K562 (cell line): ENCODE measurements around the gene NDUFB10. TPM values are rescaled to one million over a fixed set of nuclear protein-coding genes. Genes with fewer than 3 reads are reported as not detected.
A peak's percentile ranks its signal among the peaks of the same experiment; 100 is the strongest.

Source experiments
- GTF2A2 ChIP-seq: IDR thresholded peaks from 2 replicates; pipeline ENCODE4 v1.6.1; 2016; ENCODE audit warnings: mild to moderate bottlenecking, missing genetic modification characterization, missing compliant biosample characterization
- NR1H2 ChIP-seq: sonication (generic); formaldehyde crosslinking; IDR thresholded peaks from 2 replicates; pipeline ENCODE4 v1.4.0; 2020; ENCODE audit warnings: mild to moderate bottlenecking, missing genetic modification reagents
- PHF20 ChIP-seq: fragments of 450-650 bp; IDR thresholded peaks from 2 replicates; pipeline ENCODE4 v1.6.1; 2018; ENCODE audit not compliant: partially characterized antibody
- SIX5 ChIP-seq, 2 experiments: IDR thresholded peaks; 2 replicates each; pipeline ENCODE4 v1.6.1; 2011; ENCODE audit warnings: low read length in 2 of 2, borderline replicate concordance in 1 of 2, low read depth in 1 of 2, mild to moderate bottlenecking in 1 of 2, moderate library complexity in 1 of 2; ENCODE audit not compliant: insufficient read depth in 1 of 2
- SMC3 ChIP-seq: conservative IDR thresholded peaks from 2 replicates; pipeline ENCODE4 v1.6.1; 2011; ENCODE audit warnings: low read depth, low read length, improper control_type of control experiment; ENCODE audit not compliant: insufficient read depth
- SRF ChIP-seq, 2 experiments: fragments of 250-450, 450-650 bp in 1 of 2; sonication (Bioruptor Pico) in 1 of 2; sonication (generic) in 1 of 2; formaldehyde crosslinking; IDR thresholded peaks; 2 replicates each; pipeline versions ENCODE4 v1.5.0 to v1.5.1; 2020 to 2022; ENCODE audit warnings: mild to moderate bottlenecking in 1 of 2, missing genetic modification reagents in 1 of 2
- TBL1XR1 ChIP-seq, 2 experiments: IDR thresholded peaks; 2 replicates each; pipeline ENCODE4 v1.6.1; 2012; ENCODE audit warnings: improper control_type of control experiment in 2 of 2, low read length in 2 of 2, mild to moderate bottlenecking in 1 of 2
- ZFX ChIP-seq: sonication (generic); formaldehyde crosslinking; IDR thresholded peaks from 2 replicates; pipeline ENCODE4 v1.8.0; 2022; ENCODE audit warnings: mild to moderate bottlenecking, missing genetic modification reagents, moderate library complexity
- polyA plus RNA-seq, 8 experiments: library from polyadenylated mRNA; depleted of rRNA in 4 of 8; stranded (reverse) in 5 of 8; unstranded in 3 of 8; fragments of >200 nt; fragmentation: Nextera tagmentation in 2 of 8; fragmentation: Illumina TruSeq in 1 of 8; extraction: Ambion mirVana in 2 of 8; extraction: Trizol in 1 of 8; gene quantifications; 2 replicates each; pipeline versions ENCODE4 v1.2.1 to v1.2.3, GENCODE V29; 2011 to 2014; ENCODE audit warnings: inconsistent platforms in 1 of 8, missing spikeins in 1 of 8
- total RNA-seq, 7 experiments: library from RNA; depleted of rRNA in 6 of 7; stranded (reverse); fragments of >200 nt in 6 of 7; fragmentation: Illumina TruSeq in 2 of 7; extraction: Trizol in 2 of 7; gene quantifications; 2 replicates each; pipeline versions ENCODE4 v1.2.1 to v1.2.3, GENCODE V29; 2011 to 2021; ENCODE audit warnings: low replicate concordance in 1 of 7
- TF ChIP-seq, protein P1 (sequence below): fragments of 250-450 bp; sonication (Bioruptor Pico); IDR thresholded peaks from 2 replicates; pipeline ENCODE4 v1.4.0; 2020
- TF ChIP-seq, protein P2 (sequence below): sonication (generic); formaldehyde crosslinking; IDR thresholded peaks from 2 replicates; pipeline ENCODE4 v1.8.1; 2023; ENCODE audit warnings: mild to moderate bottlenecking, missing genetic modification reagents, moderate library complexity
- TF ChIP-seq, protein P3 (sequence below): fragments of 450-650 bp; IDR thresholded peaks from 2 replicates; pipeline ENCODE4 v1.6.1; 2016; ENCODE audit warnings: low read depth, mild to moderate bottlenecking, moderate library complexity
- TF ChIP-seq, protein P4 (sequence below): fragments of 200-600 bp; sonication (generic); IDR thresholded peaks from one replicate; pipeline ENCODE4 v1.6.1; 2012; ENCODE audit warnings: mild to moderate bottlenecking, low read depth, low read length, inconsistent platforms

Gene NDUFB10
- total and polyA plus RNA-seq, 9 of the 15 experiments (the other 6 are each of a cell fraction or from before 2014, with no cell fraction given) = 69.3 to 527 (median 161) TPM

DNA sequence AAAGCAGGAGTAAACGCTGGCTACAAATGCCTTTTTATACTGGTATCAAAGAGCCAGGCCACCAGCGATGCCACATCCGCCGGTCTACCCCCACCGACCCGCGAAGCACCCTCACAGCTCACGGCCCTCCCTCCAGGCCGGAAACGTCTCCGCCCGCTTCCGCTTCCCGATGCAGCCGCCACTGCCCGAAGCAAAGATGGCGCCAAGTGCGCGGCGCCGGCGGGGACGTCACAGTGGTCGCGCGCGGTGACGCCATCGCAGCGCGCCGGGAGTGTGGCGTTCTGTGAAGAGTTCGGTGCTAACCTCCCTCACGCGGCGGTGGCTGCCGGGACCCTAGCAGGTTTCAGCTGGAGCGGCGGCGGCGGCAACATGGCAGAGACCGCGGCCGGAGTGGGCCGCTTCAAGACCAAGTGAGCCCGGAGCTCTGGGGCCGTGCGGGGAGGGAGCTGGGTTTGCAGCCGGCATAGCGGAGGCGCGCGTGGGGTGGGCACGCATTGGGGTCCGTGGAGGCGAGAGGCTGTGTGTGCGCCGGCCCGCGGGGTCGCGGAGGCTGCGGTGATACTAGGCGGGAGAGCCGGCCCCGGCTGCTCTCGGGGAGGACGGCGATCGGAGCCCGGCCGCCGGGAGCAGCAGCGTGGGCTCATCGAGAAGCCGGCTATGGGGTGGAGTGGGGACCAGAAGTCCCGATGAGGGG lies 12.6 kb downstream of the NDUFB10 start, which contains the start of gene TBL3 (continued):
- TF ChIP-seq SRF (CRISPR knock-in tag; IDR thresholded peaks at IDR 0.05) = no peak
- TF ChIP-seq ZFX = peak; percentile 92
- peak; percentile 71 to 100; a peak in 3 of 4 replicates for TF ChIP-seq TBL1XR1 (IDR thresholded peaks at IDR 0.05; ENCODE audit: low read length in 2 of 2)
- TF ChIP-seq, protein P1, sequence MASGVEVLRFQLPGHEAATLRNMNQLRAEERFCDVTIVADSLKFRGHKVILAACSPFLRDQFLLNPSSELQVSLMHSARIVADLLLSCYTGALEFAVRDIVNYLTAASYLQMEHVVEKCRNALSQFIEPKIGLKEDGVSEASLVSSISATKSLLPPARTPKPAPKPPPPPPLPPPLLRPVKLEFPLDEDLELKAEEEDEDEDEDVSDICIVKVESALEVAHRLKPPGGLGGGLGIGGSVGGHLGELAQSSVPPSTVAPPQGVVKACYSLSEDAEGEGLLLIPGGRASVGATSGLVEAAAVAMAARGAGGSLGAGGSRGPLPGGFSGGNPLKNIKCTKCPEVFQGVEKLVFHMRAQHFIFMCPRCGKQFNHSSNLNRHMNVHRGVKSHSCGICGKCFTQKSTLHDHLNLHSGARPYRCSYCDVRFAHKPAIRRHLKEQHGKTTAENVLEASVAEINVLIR (CRISPR knock-in tag) = peak; percentile 100
- TF ChIP-seq, protein P2, sequence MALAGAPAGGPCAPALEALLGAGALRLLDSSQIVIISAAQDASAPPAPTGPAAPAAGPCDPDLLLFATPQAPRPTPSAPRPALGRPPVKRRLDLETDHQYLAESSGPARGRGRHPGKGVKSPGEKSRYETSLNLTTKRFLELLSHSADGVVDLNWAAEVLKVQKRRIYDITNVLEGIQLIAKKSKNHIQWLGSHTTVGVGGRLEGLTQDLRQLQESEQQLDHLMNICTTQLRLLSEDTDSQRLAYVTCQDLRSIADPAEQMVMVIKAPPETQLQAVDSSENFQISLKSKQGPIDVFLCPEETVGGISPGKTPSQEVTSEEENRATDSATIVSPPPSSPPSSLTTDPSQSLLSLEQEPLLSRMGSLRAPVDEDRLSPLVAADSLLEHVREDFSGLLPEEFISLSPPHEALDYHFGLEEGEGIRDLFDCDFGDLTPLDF (CRISPR knock-in tag) = peak; percentile 77; the same call in 1 of the 2 replicates
- TF ChIP-seq PHF20 = peak; percentile 99
- TF ChIP-seq, protein P3, sequence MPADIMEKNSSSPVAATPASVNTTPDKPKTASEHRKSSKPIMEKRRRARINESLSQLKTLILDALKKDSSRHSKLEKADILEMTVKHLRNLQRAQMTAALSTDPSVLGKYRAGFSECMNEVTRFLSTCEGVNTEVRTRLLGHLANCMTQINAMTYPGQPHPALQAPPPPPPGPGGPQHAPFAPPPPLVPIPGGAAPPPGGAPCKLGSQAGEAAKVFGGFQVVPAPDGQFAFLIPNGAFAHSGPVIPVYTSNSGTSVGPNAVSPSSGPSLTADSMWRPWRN = no peak
- TF ChIP-seq SMC3 = no peak
- no peak for TF ChIP-seq NR1H2
- peak; percentile 93 to 94 for TF ChIP-seq SIX5 (IDR thresholded peaks at IDR 0.05; ENCODE audit: borderline replicate concordance in 1 of 2, insufficient read depth in 1 of 2, low read depth in 1 of 2, low read length in 2 of 2)
- TF ChIP-seq, protein P4, sequence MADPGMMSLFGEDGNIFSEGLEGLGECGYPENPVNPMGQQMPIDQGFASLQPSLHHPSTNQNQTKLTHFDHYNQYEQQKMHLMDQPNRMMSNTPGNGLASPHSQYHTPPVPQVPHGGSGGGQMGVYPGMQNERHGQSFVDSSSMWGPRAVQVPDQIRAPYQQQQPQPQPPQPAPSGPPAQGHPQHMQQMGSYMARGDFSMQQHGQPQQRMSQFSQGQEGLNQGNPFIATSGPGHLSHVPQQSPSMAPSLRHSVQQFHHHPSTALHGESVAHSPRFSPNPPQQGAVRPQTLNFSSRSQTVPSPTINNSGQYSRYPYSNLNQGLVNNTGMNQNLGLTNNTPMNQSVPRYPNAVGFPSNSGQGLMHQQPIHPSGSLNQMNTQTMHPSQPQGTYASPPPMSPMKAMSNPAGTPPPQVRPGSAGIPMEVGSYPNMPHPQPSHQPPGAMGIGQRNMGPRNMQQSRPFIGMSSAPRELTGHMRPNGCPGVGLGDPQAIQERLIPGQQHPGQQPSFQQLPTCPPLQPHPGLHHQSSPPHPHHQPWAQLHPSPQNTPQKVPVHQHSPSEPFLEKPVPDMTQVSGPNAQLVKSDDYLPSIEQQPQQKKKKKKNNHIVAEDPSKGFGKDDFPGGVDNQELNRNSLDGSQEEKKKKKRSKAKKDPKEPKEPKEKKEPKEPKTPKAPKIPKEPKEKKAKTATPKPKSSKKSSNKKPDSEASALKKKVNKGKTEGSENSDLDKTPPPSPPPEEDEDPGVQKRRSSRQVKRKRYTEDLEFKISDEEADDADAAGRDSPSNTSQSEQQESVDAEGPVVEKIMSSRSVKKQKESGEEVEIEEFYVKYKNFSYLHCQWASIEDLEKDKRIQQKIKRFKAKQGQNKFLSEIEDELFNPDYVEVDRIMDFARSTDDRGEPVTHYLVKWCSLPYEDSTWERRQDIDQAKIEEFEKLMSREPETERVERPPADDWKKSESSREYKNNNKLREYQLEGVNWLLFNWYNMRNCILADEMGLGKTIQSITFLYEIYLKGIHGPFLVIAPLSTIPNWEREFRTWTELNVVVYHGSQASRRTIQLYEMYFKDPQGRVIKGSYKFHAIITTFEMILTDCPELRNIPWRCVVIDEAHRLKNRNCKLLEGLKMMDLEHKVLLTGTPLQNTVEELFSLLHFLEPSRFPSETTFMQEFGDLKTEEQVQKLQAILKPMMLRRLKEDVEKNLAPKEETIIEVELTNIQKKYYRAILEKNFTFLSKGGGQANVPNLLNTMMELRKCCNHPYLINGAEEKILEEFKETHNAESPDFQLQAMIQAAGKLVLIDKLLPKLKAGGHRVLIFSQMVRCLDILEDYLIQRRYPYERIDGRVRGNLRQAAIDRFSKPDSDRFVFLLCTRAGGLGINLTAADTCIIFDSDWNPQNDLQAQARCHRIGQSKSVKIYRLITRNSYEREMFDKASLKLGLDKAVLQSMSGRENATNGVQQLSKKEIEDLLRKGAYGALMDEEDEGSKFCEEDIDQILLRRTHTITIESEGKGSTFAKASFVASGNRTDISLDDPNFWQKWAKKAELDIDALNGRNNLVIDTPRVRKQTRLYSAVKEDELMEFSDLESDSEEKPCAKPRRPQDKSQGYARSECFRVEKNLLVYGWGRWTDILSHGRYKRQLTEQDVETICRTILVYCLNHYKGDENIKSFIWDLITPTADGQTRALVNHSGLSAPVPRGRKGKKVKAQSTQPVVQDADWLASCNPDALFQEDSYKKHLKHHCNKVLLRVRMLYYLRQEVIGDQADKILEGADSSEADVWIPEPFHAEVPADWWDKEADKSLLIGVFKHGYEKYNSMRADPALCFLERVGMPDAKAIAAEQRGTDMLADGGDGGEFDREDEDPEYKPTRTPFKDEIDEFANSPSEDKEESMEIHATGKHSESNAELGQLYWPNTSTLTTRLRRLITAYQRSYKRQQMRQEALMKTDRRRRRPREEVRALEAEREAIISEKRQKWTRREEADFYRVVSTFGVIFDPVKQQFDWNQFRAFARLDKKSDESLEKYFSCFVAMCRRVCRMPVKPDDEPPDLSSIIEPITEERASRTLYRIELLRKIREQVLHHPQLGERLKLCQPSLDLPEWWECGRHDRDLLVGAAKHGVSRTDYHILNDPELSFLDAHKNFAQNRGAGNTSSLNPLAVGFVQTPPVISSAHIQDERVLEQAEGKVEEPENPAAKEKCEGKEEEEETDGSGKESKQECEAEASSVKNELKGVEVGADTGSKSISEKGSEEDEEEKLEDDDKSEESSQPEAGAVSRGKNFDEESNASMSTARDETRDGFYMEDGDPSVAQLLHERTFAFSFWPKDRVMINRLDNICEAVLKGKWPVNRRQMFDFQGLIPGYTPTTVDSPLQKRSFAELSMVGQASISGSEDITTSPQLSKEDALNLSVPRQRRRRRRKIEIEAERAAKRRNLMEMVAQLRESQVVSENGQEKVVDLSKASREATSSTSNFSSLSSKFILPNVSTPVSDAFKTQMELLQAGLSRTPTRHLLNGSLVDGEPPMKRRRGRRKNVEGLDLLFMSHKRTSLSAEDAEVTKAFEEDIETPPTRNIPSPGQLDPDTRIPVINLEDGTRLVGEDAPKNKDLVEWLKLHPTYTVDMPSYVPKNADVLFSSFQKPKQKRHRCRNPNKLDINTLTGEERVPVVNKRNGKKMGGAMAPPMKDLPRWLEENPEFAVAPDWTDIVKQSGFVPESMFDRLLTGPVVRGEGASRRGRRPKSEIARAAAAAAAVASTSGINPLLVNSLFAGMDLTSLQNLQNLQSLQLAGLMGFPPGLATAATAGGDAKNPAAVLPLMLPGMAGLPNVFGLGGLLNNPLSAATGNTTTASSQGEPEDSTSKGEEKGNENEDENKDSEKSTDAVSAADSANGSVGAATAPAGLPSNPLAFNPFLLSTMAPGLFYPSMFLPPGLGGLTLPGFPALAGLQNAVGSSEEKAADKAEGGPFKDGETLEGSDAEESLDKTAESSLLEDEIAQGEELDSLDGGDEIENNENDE = no peak
- TF ChIP-seq GTF2A2 (tag) = no peak
